HEK293 (cell line): ENCODE data around the gene GPS1.

Experiments used
- KLF7 ChIP-seq: fragments of 450-650 bp; formaldehyde crosslinking; IDR thresholded peaks from 2 replicates; pipeline ENCODE4 v1.5.1; 2016; ENCODE audit warnings: missing biosample characterization, missing genetic modification characterization, borderline replicate concordance
- KLF9 ChIP-seq: fragments of 450-650 bp; formaldehyde crosslinking; IDR thresholded peaks from 2 replicates; pipeline ENCODE4 v1.5.1; 2016; ENCODE audit warnings: missing biosample characterization, missing genetic modification characterization, low read depth
- MZF1 ChIP-seq: fragments of 450-650 bp; formaldehyde crosslinking; IDR thresholded peaks from 2 replicates; pipeline ENCODE4 v1.5.1; 2017; ENCODE audit warnings: missing biosample characterization, missing genetic modification characterization, borderline replicate concordance
- OVOL3 ChIP-seq: fragments of 450-650 bp; formaldehyde crosslinking; IDR thresholded peaks from 2 replicates; pipeline ENCODE4 v1.5.1; 2016; ENCODE audit warnings: missing biosample characterization, missing genetic modification characterization
- SP7 ChIP-seq: fragments of 450-650 bp; formaldehyde crosslinking; IDR thresholded peaks from 2 replicates; pipeline ENCODE4 v1.5.1; 2016; ENCODE audit warnings: missing biosample characterization, missing genetic modification characterization
- TCF7L2 ChIP-seq: IDR thresholded peaks from 2 replicates; pipeline ENCODE4 v1.6.1; 2011; ENCODE audit warnings: low read depth, mild to moderate bottlenecking, inconsistent platforms, low read length, moderate library complexity, borderline replicate concordance
- ZBTB20 ChIP-seq: fragments of 450-650 bp; formaldehyde crosslinking; IDR thresholded peaks from 2 replicates; pipeline ENCODE4 v1.5.1; 2016; ENCODE audit warnings: missing biosample characterization, missing genetic modification characterization
- ZBTB8A ChIP-seq: fragments of 450-650 bp; formaldehyde crosslinking; IDR thresholded peaks from 2 replicates; pipeline ENCODE4 v1.5.1; 2016; ENCODE audit warnings: missing biosample characterization, missing genetic modification characterization
- ZEB2 ChIP-seq: fragments of 450-650 bp; formaldehyde crosslinking; IDR thresholded peaks from 2 replicates; pipeline ENCODE4 v1.5.1; 2016; ENCODE audit warnings: missing biosample characterization, missing genetic modification characterization
- ZFHX2 ChIP-seq: fragments of 450-650 bp; formaldehyde crosslinking; conservative IDR thresholded peaks from 2 replicates; pipeline ENCODE4 v1.5.1; 2016; ENCODE audit warnings: missing biosample characterization, missing genetic modification characterization
- ZFP69B ChIP-seq: fragments of 450-650 bp; formaldehyde crosslinking; IDR thresholded peaks from 2 replicates; pipeline ENCODE4 v1.5.1; 2016; ENCODE audit warnings: missing biosample characterization, missing genetic modification characterization
- ZNF112 ChIP-seq: fragments of 450-650 bp; formaldehyde crosslinking; IDR thresholded peaks from 2 replicates; pipeline ENCODE4 v1.5.0; 2017; ENCODE audit warnings: missing biosample characterization, missing genetic modification characterization
- ZNF138 ChIP-seq: fragments of 450-650 bp; formaldehyde crosslinking; IDR thresholded peaks from 2 replicates; pipeline ENCODE4 v1.5.1; 2016; ENCODE audit warnings: missing biosample characterization, missing genetic modification characterization, borderline replicate concordance
- ZNF157 ChIP-seq: fragments of 450-650 bp; formaldehyde crosslinking; IDR thresholded peaks from 2 replicates; pipeline ENCODE4 v1.5.1; 2016; ENCODE audit warnings: missing biosample characterization, missing genetic modification characterization
- ZNF16 ChIP-seq: fragments of 450-650 bp; formaldehyde crosslinking; IDR thresholded peaks from 2 replicates; pipeline ENCODE4 v1.5.1; 2016; ENCODE audit warnings: low read depth, missing biosample characterization, missing genetic modification characterization
- ZNF23 ChIP-seq: fragments of 450-650 bp; formaldehyde crosslinking; IDR thresholded peaks from 2 replicates; pipeline ENCODE4 v1.5.1; 2016; ENCODE audit warnings: missing biosample characterization, missing genetic modification characterization, borderline replicate concordance
- ZNF239 ChIP-seq: fragments of 450-650 bp; formaldehyde crosslinking; IDR thresholded peaks from 2 replicates; pipeline ENCODE4 v1.5.1; 2016; ENCODE audit warnings: missing biosample characterization, missing genetic modification characterization
- ZNF561 ChIP-seq: fragments of 450-650 bp; IDR thresholded peaks from 2 replicates; pipeline ENCODE4 v1.5.1; 2018; ENCODE audit warnings: missing biosample characterization, missing genetic modification characterization, borderline replicate concordance
- ZNF621 ChIP-seq: fragments of 450-650 bp; formaldehyde crosslinking; IDR thresholded peaks from 2 replicates; pipeline ENCODE4 v1.5.1; 2017; ENCODE audit warnings: missing biosample characterization, missing genetic modification characterization
- ZNF624 ChIP-seq: fragments of 450-650 bp; formaldehyde crosslinking; IDR thresholded peaks from 2 replicates; pipeline ENCODE4 v1.5.1; 2017; ENCODE audit warnings: missing biosample characterization, missing genetic modification characterization
- ZNF654 ChIP-seq: fragments of 450-650 bp; formaldehyde crosslinking; IDR thresholded peaks from 2 replicates; pipeline ENCODE4 v1.5.1; 2016; ENCODE audit warnings: low read depth, missing biosample characterization, missing genetic modification characterization
- ZNF777 ChIP-seq: fragments of 450-650 bp; formaldehyde crosslinking; IDR thresholded peaks from 2 replicates; pipeline ENCODE4 v1.5.1; 2017; ENCODE audit warnings: missing biosample characterization, missing genetic modification characterization, borderline replicate concordance
- ZNF830 ChIP-seq: fragments of 450-650 bp; IDR thresholded peaks from 2 replicates; pipeline ENCODE4 v1.5.0; 2018; ENCODE audit warnings: missing biosample characterization, missing genetic modification characterization, low read depth, mild to moderate bottlenecking, moderate library complexity
- ZNF837 ChIP-seq: fragments of 450-650 bp; formaldehyde crosslinking; IDR thresholded peaks from 2 replicates; pipeline ENCODE4 v1.5.1; 2016; ENCODE audit warnings: missing biosample characterization, missing genetic modification characterization
- ZSCAN23 ChIP-seq: fragments of 450-650 bp; formaldehyde crosslinking; IDR thresholded peaks from 2 replicates; pipeline ENCODE4 v1.5.1; 2016; ENCODE audit warnings: missing biosample characterization, missing genetic modification characterization
- TF ChIP-seq, protein P1 (sequence below): fragments of 450-650 bp; formaldehyde crosslinking; IDR thresholded peaks from 2 replicates; pipeline ENCODE4 v1.5.1; 2017; ENCODE audit warnings: missing biosample characterization, missing genetic modification characterization
- TF ChIP-seq, protein P2 (sequence below): fragments of 450-650 bp; formaldehyde crosslinking; optimal IDR thresholded peaks from 2 replicates; pipeline ENCODE3; 2016; ENCODE audit warnings: missing biosample characterization, mild to moderate bottlenecking, missing genetic modification characterization
- TF ChIP-seq, protein P3 (sequence below): fragments of 450-650 bp; formaldehyde crosslinking; IDR thresholded peaks from 2 replicates; pipeline ENCODE4 v1.5.1; 2016; ENCODE audit warnings: missing biosample characterization, missing genetic modification characterization
- TF ChIP-seq, protein P4 (sequence below): fragments of 450-650 bp; formaldehyde crosslinking; conservative IDR thresholded peaks from 2 replicates; pipeline ENCODE4 v1.5.1; 2016; ENCODE audit warnings: low read depth, missing biosample characterization, missing genetic modification characterization
- TF ChIP-seq, protein P5 (sequence below): fragments of 450-650 bp; formaldehyde crosslinking; IDR thresholded peaks from 2 replicates; pipeline ENCODE4 v1.5.1; 2016; ENCODE audit warnings: missing biosample characterization, missing genetic modification characterization

The GPS1 gene

DNA sequence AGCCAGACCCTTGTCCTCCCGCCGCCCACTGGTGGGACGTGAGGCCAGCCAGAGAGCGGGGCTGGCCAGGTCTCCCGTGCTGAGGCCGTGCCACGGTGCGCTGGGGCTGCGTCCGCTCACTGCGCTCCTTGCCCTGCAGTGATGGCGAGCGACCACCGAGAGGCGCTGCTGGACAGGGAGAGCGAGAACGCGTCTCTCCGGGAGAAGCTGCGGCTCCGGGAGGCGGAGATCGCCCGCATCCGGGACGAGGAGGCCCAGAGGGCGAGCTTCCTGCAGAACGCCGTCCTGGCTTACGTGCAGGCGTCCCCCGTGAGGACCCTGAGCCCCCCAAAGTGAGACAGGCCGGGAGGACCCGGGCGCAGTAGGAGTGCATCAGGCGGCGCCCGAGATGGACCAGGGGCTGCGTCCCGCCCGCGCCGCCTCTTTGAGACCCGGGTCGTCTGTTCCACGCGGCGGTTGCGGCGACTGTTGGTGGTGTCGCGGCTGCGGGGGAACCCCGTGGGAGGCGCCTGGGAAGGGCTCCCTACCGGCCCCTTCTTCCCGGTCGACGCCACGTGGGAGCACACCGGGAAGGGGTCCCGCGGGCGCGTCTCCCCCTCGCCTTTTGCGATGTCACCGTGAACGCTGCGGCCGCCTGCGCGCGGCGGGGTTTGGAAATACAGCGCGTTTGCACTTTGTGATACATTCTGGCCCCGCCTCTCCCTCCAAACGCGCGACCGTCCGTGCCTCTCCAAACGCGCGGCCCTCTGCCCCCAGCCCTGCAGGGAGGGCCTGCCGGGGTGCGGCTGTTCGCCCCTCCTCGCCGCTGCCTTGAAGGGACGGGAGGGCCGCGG is 21.0 kb upstream of the GPS1 start (continued):
- TF ChIP-seq ZEB2 (tag by site-specific recombination) (peak; percentile 96), OVOL3 (tag by site-specific recombination) (no peak), MZF1 (tag by site-specific recombination) (no peak), ZNF624 (no peak), ZNF112 (tag by site-specific recombination) (no peak), ZFHX2 (tag by site-specific recombination) (peak; percentile 62), ZNF777 (tag by site-specific recombination) (peak; percentile 48; the same call in 1 of the 2 replicates), ZNF654 (tag by site-specific recombination) (peak; percentile 77), ZSCAN23 (tag by site-specific recombination) (no peak), ZNF23 (tag by site-specific recombination) (no peak), ZBTB8A (tag by site-specific recombination) (peak; percentile 90), KLF7 (tag by site-specific recombination) (peak; percentile 10; the same call in 1 of the 2 replicates), ZBTB20 (tag by site-specific recombination) (peak; percentile 78), ZNF138 (tag by site-specific recombination) (no peak), ZNF830 (tag by site-specific recombination) (no peak), ZNF239 (tag by site-specific recombination) (no peak), ZNF621 (tag by site-specific recombination) (no peak), ZNF837 (tag by site-specific recombination) (no peak), KLF9 (peak; percentile 81), SP7 (tag by site-specific recombination) (peak; percentile 45; the same call in 1 of the 2 replicates), ZNF157 (tag by site-specific recombination) (no peak), ZNF561 (tag by site-specific recombination) (peak; percentile 47; the same call in 1 of the 2 replicates), ZFP69B (tag by site-specific recombination) (no peak), TCF7L2 (no peak), ZNF16 (tag by site-specific recombination) (no peak)
- TF ChIP-seq, protein P1, sequence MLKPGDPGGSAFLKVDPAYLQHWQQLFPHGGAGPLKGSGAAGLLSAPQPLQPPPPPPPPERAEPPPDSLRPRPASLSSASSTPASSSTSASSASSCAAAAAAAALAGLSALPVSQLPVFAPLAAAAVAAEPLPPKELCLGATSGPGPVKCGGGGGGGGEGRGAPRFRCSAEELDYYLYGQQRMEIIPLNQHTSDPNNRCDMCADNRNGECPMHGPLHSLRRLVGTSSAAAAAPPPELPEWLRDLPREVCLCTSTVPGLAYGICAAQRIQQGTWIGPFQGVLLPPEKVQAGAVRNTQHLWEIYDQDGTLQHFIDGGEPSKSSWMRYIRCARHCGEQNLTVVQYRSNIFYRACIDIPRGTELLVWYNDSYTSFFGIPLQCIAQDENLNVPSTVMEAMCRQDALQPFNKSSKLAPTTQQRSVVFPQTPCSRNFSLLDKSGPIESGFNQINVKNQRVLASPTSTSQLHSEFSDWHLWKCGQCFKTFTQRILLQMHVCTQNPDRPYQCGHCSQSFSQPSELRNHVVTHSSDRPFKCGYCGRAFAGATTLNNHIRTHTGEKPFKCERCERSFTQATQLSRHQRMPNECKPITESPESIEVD: no peak
- TF ChIP-seq, protein P2, sequence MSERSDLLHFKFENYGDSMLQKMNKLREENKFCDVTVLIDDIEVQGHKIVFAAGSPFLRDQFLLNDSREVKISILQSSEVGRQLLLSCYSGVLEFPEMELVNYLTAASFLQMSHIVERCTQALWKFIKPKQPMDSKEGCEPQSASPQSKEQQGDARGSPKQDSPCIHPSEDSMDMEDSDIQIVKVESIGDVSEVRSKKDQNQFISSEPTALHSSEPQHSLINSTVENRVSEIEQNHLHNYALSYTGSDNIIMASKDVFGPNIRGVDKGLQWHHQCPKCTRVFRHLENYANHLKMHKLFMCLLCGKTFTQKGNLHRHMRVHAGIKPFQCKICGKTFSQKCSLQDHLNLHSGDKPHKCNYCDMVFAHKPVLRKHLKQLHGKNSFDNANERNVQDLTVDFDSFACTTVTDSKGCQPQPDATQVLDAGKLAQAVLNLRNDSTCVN (tag by site-specific recombination): peak; percentile 93
- TF ChIP-seq, protein P3, sequence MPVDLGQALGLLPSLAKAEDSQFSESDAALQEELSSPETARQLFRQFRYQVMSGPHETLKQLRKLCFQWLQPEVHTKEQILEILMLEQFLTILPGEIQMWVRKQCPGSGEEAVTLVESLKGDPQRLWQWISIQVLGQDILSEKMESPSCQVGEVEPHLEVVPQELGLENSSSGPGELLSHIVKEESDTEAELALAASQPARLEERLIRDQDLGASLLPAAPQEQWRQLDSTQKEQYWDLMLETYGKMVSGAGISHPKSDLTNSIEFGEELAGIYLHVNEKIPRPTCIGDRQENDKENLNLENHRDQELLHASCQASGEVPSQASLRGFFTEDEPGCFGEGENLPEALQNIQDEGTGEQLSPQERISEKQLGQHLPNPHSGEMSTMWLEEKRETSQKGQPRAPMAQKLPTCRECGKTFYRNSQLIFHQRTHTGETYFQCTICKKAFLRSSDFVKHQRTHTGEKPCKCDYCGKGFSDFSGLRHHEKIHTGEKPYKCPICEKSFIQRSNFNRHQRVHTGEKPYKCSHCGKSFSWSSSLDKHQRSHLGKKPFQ (tag by site-specific recombination): no peak
- TF ChIP-seq, protein P4, sequence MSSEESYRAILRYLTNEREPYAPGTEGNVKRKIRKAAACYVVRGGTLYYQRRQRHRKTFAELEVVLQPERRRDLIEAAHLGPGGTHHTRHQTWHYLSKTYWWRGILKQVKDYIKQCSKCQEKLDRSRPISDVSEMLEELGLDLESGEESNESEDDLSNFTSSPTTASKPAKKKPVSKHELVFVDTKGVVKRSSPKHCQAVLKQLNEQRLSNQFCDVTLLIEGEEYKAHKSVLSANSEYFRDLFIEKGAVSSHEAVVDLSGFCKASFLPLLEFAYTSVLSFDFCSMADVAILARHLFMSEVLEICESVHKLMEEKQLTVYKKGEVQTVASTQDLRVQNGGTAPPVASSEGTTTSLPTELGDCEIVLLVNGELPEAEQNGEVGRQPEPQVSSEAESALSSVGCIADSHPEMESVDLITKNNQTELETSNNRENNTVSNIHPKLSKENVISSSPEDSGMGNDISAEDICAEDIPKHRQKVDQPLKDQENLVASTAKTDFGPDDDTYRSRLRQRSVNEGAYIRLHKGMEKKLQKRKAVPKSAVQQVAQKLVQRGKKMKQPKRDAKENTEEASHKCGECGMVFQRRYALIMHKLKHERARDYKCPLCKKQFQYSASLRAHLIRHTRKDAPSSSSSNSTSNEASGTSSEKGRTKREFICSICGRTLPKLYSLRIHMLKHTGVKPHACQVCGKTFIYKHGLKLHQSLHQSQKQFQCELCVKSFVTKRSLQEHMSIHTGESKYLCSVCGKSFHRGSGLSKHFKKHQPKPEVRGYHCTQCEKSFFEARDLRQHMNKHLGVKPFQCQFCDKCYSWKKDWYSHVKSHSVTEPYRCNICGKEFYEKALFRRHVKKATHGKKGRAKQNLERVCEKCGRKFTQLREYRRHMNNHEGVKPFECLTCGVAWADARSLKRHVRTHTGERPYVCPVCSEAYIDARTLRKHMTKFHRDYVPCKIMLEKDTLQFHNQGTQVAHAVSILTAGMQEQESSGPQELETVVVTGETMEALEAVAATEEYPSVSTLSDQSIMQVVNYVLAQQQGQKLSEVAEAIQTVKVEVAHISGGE (tag by site-specific recombination): peak; percentile 25; the same call in 1 of the 2 replicates
- TF ChIP-seq, protein P5, sequence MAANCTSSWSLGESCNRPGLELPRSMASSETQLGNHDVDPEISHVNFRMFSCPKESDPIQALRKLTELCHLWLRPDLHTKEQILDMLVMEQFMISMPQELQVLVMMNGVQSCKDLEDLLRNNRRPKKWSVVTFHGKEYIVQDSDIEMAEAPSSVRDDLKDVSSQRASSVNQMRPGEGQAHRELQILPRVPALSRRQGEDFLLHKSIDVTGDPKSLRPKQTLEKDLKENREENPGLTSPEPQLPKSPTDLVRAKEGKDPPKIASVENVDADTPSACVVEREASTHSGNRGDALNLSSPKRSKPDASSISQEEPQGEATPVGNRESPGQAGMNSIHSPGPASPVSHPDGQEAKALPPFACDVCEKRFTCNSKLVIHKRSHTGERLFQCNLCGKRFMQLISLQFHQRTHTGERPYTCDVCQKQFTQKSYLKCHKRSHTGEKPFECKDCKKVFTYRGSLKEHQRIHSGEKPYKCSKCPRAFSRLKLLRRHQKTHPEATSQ (tag by site-specific recombination): no peak
